Measurements from ENCODE around the gene PPP2R2C. TPM values are rescaled to one million over a fixed set of nuclear protein-coding genes. Genes with fewer than 3 reads are reported as not detected.

Gene PPP2R2C
- total RNA-seq, 4 donors from 2014 or later: 0.50 to 2.7 (median 1.4) TPM

GRCh38 chr4:6375620-6376295 is 96.7 kb downstream of the PPP2R2C start:
- Histone ChIP-seq H3K27ac (replicated peaks in 1 of 4) (no peak overlapping the region), H3K4me1 (no peaks in the 10 kb centered on the region), H3K9me3 (no peaks in the 10 kb centered on the region), H3K4me3 (no peak overlapping the region), H3K27me3 (peaks cover 0 to 33% (median 0%) of the 10 kb centered on the region in 4 donors), H3K36me3 (no peaks in the 10 kb centered on the region)
- 87% methylated on average over 19 of the region's 19 CpGs for WGBS
- DNase-seq (ENCODE audit: extremely low spot score): no peak
- no peak for TF ChIP-seq POLR2AphosphoS5 (IDR thresholded peaks at IDR 0.05)
- no peak for TF ChIP-seq CTCF (IDR thresholded peaks at IDR 0.05)
- no peak for TF ChIP-seq POLR2A (IDR thresholded peaks at IDR 0.05; ENCODE audit: low read depth)
- TF ChIP-seq EP300 (IDR thresholded peaks at IDR 0.05): no peak
- intact Hi-C loops (cut with DNase I): no loop called here

- Histone ChIP-seq H3K4me1 (no peaks in the 10 kb centered on the region), H3K27me3 (peaks cover 0 to 32% (median 0%) of the 10 kb centered on the region in 4 donors), H3K27ac (replicated peaks in 1 of 4) (no peak overlapping the region), H3K4me3 (no peak overlapping the region), H3K36me3 (no peaks in the 10 kb centered on the region), H3K9me3 (no peaks in the 10 kb centered on the region)
- no peak for DNase-seq (ENCODE audit: extremely low spot score)
- intact Hi-C loops (cut with DNase I): no loop called here
- TF ChIP-seq POLR2A (IDR thresholded peaks at IDR 0.05; ENCODE audit: low read depth) (no peak), POLR2AphosphoS5 (IDR thresholded peaks at IDR 0.05) (no peak), CTCF (IDR thresholded peaks at IDR 0.05) (no peak), EP300 (IDR thresholded peaks at IDR 0.05) (no peak)
- 94% methylated on average over 10 of the region's 10 CpGs for WGBS
These were observed 97.8 kb downstream of the PPP2R2C start for GRCh38 chr4:6374575-6374974.

GRCh38 chr4:6373541-6374410 is 98.6 kb downstream of the PPP2R2C start:
- H3K27me3 ChIP-seq: peaks cover 0 to 35% (median 0%) of the 10 kb centered on the region in 4 donors
- H3K4me1 ChIP-seq: no peaks in the 10 kb centered on the region
- no peaks in the 10 kb centered on the region for H3K9me3 ChIP-seq
- intact Hi-C loops (cut with DNase I): no loop called here
- DNase-seq (ENCODE audit: extremely low spot score): no peak
- H3K36me3 ChIP-seq: no peaks in the 10 kb centered on the region
- WGBS: 82% methylated on average over 11 of the region's 12 CpGs
- no peak overlapping the region for H3K27ac ChIP-seq (replicated peaks in 1 of 4)
- TF ChIP-seq EP300 (IDR thresholded peaks at IDR 0.05) (no peak), POLR2AphosphoS5 (IDR thresholded peaks at IDR 0.05) (no peak), POLR2A (IDR thresholded peaks at IDR 0.05; ENCODE audit: low read depth) (no peak), CTCF (IDR thresholded peaks at IDR 0.05) (no peak)
- no peak overlapping the region for H3K4me3 ChIP-seq

GRCh38 chr4:6372649-6373525 is 99.5 kb downstream of the PPP2R2C start:
- no peak overlapping the region for H3K27ac ChIP-seq (replicated peaks in 1 of 4)
- 85% methylated on average over 9 of the region's 14 CpGs for WGBS
- H3K27me3 ChIP-seq: peaks cover 0 to 42% (median 0%) of the 10 kb centered on the region in 4 donors
- H3K4me1 ChIP-seq: no peaks in the 10 kb centered on the region
- no peak overlapping the region for H3K4me3 ChIP-seq
- no peaks in the 10 kb centered on the region for H3K36me3 ChIP-seq
- intact Hi-C loops (cut with DNase I): no loop called here
- TF ChIP-seq CTCF (IDR thresholded peaks at IDR 0.05) (no peak), EP300 (IDR thresholded peaks at IDR 0.05) (no peak), POLR2A (IDR thresholded peaks at IDR 0.05; ENCODE audit: low read depth) (no peak), POLR2AphosphoS5 (IDR thresholded peaks at IDR 0.05) (no peak)
- no peaks in the 10 kb centered on the region for H3K9me3 ChIP-seq
- no peak for DNase-seq (ENCODE audit: extremely low spot score)
